ENCODE measurements around the gene PPM1K.
"Not testable (repeated sequence)": the region's sequence is repeated elsewhere in the genome, so short reads cannot be mapped to it uniquely, and the experiment has no call there.

The PPM1K gene

DNA sequence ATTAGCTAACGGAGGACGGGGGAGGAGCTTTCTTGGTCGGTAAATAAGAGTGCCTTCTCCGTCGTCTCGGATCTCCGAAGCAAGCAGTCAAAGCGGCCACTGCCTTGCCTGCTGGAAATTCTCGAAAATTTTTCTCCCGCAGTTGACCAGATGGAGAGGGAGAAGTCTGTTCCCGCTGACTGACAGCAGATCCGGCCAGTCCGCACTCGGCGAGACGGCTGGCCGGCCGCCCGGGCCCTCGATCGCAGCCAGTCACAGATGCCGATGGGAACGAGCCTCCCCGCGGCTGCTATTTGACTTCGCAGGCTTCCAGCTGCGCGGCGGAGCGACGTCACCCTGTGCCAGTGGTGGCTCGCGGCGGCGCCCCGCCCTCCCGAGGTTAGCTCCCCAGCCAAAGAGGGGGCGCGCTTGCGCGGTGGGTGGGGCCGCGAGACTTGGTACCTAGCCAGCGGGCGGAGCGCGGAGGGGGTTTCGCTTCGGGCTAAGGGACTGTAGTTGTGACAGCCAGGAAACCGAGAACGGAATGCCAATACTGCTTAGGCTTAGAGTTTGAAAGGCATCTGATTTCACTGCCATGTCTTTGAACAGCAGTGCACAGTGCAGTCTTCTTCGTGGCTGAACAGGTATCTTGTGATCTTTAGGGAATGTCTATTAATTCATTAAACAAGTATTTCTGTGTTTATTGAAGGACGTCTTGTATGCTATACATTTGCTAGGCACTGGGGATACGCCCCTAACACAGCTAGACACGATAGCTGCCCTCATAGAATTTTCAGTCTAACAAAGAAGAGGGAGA lies at the start of gene PPM1K:
Gene PPM1K, minus strand, starts transcription at position 123 of the 796 bp plus-strand sequence. CDS start 5,978 bp downstream, outside the sequence.
- Histone ChIP-seq H3K27ac (peak within 1 kb of the TSS; percentile 55 to 96 (median 91)), H3K4me3 (peak within 1 kb of the TSS; percentile 73 to 92 (median 78))

- Histone ChIP-seq H3K4me3 (no peak overlapping the region), H3K27ac (no peak overlapping the region)
Observed at GRCh38 chr4:88333741-88334405, 49.5 kb upstream of the PPM1K start.

- no peak overlapping the region for H3K27ac ChIP-seq
- no peak overlapping the region for H3K4me3 ChIP-seq
Observed at GRCh38 chr4:88327665-88328064, 43.3 kb upstream of the PPM1K start.

GRCh38 chr4:88320780-88321373 lies 36.5 kb upstream of the PPM1K start:
- H3K27ac ChIP-seq: peak overlapping the region in 12 of 21 experiments; percentile 3 to 75 (median 32)
- no peak overlapping the region for H3K4me3 ChIP-seq

- peak overlapping the region in 12 of 21 experiments; percentile 3 to 75 (median 32) for H3K27ac ChIP-seq
- no peak overlapping the region for H3K4me3 ChIP-seq
Observed at GRCh38 chr4:88320224-88320779, 35.9 kb upstream of the PPM1K start.

DNA sequence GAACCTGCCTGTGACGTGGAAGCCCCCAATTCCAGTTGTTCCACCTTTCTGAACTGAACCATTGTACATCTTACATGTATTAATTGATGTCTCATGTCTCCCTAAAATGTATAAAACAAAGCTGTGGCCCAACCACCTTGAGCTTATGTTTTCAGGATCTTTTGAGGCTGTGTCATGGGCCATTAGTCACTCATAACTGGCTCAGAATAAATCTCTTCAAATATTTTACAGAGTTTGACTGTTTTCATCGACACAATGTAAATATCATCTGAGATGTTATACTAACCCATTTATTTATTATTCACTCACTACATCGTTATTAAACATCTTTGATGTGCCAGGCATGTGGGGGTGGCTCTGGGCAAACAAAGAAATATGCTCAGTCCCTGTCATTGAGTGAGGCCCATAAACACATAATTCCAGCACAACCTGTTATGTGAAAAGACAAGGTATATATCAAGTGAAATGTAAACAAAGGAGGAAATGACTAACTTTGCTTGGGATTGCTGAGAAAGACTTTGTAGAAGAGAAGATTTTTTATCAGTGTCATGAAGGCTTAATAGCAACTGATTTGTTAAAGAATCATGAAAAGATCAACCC lies 34.5 kb upstream of the PPM1K start:
- H3K4me3 ChIP-seq: no peak overlapping the region
- peak overlapping the region in 1 of 21 experiments; percentile 24 for H3K27ac ChIP-seq

- Histone ChIP-seq H3K4me3 (no peak overlapping the region), H3K27ac (no peak overlapping the region)
Observed at GRCh38 chr4:88315460-88316017, 31.2 kb upstream of the PPM1K start.

- not testable (repeated sequence) for H3K4me3 ChIP-seq, H3K27ac ChIP-seq
Observed at GRCh38 chr4:88313088-88313624, 28.8 kb upstream of the PPM1K start.

DNA sequence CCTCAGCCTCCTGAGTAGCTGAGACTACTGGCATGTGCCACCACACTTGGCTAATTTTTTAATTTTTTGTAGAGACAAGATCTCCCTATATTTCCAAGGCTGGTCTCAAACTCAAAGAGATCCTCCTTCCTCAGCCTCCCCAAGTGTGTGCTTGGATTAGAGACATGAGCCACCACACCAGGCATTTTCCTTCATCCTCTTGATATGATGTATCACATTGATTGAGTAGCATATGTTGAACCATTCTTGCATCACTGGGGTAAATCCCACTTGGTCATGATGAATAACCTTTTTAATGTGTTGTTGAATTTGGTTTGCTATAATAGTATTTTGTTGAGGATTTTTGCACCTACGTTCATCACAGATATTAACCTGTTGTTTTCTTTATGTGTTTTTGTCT lies 24.2 kb upstream of the PPM1K start:
- Histone ChIP-seq H3K4me3 (no peak overlapping the region), H3K27ac (no peak overlapping the region)

DNA sequence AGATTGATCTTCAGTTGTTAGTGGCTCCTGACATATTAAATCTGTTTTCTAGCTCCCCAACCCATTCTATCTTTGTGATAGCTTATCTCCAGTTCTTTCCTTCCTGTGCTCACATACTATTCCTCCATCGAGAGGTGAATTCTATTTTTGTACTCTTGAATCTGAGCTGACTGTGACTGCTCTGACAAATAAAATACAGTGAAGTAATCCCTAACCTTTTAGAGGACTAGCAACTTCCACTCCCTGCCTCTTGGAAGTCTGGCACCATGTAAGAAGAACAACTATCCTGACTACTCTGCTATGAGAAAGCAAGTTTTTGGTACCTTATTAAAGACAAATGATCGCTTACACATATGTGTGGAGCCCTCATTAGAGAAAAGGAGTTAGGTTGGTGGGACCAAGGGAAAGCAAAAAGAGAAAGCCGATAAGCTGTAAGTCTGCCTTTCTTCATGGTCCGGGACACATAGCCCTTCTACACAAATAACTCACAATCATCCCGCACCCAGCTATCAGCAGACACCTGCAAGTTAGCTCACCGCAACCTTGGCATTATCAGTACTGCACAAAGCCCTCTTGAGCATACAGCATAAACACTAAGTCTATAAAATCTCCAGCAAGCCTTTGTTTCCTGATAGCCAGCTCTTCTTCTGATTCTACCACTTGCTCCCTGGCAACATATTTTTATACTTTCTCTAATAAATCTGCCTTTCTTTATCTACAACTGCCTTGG lies 13.5 kb upstream of the PPM1K start:
- Histone ChIP-seq H3K27ac (no peak overlapping the region), H3K4me3 (no peak overlapping the region)

GRCh38 chr4:88297212-88297516 lies 12.8 kb upstream of the PPM1K start:
- H3K4me3 ChIP-seq: no peak overlapping the region
- no peak overlapping the region for H3K27ac ChIP-seq

DNA sequence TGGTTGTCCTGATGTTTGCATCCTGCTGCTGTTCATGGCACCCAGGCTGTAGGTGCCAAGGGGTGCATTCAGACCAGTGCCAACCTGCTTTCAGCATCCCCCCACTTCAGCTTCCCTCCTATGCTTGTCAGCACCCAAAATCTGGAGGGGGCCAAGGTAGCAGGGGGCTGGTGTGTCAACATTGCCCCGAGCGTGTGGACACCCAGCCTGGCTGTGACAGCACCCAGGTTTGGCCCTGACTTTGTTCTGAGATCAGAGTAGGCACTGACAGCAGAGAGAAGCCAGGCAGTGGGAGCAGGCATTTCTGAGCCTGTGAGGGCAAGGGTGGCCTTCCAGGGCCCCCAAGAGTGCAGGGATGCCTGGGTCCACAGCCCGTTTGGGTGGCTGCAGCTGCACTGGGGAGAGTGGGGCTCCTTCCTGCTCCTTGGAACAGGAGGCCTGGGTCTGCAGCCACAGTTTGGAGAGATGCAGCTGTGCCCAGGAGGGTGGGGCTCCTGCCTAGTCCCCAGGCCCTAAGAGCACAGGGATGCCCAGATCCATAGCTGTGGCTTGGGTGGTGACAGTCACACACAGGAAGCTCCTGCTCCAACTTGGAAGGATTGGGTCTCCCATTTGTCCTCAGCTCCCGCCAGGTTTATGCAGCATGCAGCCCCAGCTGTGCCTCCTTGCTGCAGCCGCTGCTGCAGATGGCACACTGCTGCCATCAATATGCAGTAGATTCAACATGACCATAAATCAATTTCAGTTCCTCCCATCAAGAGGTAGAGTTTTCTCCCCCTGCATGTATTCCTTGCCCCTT lies 12.3 kb upstream of the PPM1K start:
- Histone ChIP-seq H3K27ac (no peak overlapping the region), H3K4me3 (no peak overlapping the region)

DNA sequence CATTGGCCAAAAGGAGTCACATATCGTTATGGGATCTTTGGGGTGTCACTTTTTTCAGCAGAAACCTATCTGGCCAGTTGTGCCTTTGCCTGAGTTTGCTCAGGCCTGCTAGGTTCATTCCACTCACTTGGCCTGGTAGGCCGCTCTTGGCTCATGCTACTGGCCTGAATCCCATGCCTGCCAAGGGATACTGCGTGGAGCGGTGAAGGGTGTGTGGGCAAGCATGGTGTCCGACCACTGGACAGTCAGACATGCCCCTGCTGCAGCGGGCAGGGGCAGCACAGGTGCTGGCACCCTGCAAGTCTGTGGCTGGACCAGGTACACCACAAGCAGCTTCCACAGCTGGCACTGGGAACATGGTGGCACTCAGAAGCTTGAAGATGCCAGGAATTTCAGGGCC lies 11.3 kb upstream of the PPM1K start:
- Histone ChIP-seq H3K4me3 (no peak overlapping the region), H3K27ac (no peak overlapping the region)

- no peak overlapping the region for H3K27ac ChIP-seq
Observed at GRCh38 chr4:88291003-88291402, 6.6 kb upstream of the PPM1K start.

GRCh38 chr4:88286897-88287296 lies 2.5 kb upstream of the PPM1K start:
- no peak overlapping the region for H3K27ac ChIP-seq
- H3K4me3 ChIP-seq: no peak overlapping the region

More at GRCh38 chr4:88291003-88291402, 6.6 kb upstream of the PPM1K start:
- no peak overlapping the region for H3K4me3 ChIP-seq

DNA sequence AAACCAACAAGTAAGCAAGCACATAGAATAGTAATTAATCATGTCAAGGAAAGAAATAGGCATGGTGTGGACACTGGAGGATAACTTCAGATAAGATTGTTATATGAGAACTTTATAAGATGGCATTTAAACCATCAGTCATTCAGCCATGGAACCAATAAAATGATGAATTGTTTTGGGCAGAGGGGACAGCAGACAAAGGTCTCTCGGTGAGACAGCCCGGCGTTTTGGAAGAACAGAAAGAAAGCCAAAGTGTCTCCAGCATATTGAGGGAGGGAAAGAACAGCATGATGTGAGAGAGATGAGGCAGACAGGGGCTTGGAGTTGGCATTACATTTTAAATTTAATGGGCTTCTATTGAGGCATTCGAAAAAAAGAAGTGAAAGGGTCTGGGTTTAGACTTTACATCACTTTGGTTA lies 883 bp upstream of the PPM1K start:
- Histone ChIP-seq H3K4me3 (peak overlapping the region; percentile 73 to 92 (median 78)), H3K27ac (peak overlapping the region in 19 of 21 experiments; percentile 9 to 96 (median 86))

DNA sequence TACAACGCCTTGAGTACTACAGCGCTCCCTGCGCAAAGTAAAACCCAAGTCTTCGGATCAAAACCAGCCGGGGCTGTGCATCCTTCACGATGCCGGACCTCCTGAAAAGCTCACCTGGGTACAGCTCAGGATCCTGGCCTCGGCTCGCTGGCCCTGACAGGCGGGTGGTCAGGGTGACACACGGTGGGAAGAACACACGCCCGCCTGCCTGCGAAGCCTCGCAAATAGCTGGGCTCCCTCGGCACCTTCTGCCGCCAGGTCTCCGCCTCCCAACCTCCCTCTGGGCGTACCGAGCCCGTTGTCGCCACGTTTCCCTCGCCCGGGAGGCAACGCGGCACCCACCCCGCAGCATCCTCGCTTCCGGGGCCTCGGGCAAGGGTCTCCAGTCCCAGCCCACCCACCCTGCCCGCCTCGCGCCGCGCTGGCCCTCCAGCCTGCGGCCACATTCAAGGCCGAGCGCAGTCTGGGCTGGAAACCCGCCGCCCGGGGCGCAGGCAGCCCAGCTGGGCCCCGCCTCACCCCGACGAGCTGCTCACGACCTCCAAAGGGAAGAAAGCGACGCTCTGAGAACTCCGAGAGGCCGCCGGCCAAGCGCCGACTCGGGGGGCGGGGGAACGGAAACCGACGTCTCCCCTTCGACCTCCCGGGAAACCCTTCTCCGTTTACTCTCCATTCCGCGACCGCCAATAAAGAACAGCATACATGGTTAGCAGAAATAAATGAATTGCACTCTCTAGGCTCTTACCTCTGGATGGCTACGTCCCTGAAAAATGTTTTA lies 511 bp downstream of the PPM1K start:
- peak overlapping the region; percentile 55 to 96 (median 91) for H3K27ac ChIP-seq
- peak overlapping the region; percentile 73 to 92 (median 78) for H3K4me3 ChIP-seq

Measured in skin epidermis (tissue), 12 donors.